Measurements from ENCODE around the gene GSTT2.

DNA sequence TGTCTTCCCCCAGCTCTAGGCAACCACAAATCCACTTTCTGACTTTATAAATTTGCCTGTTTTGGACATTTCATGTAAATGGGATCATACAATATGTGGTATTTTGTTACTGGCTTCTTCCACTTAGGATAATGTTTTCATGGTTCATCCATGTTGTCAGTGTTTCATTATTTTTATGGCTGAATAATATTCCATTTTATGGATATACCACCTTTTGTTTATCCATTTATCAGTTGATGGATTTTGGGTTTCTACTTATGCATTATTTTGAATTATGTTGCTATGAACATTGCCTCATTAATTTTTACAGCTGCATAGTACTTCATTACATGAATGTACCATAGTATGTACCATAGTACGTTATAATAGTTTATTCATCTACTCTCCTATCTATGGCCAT is 36.2 kb downstream of the GSTT2 start:
- TF ChIP-seq SUZ12 (IDR thresholded peaks at IDR 0.05) (no peak), L3MBTL2 (conservative IDR thresholded peaks at IDR 0.05) (no peak), ARNT (IDR thresholded peaks at IDR 0.05) (no peak), ELF4 (IDR thresholded peaks at IDR 0.05) (no peak), HDGF (IDR thresholded peaks at IDR 0.05; ENCODE audit: borderline replicate concordance) (no peak), FOXM1 (IDR thresholded peaks at IDR 0.05; ENCODE audit: borderline replicate concordance) (no peak), TARDBP (IDR thresholded peaks at IDR 0.05) (no peak), CTBP1 (IDR thresholded peaks at IDR 0.05; ENCODE audit: borderline replicate concordance) (no peak), NFRKB (IDR thresholded peaks at IDR 0.05) (no peak), FOXA1 (IDR thresholded peaks at IDR 0.05) (no peak), BHLHE40 (IDR thresholded peaks at IDR 0.05; ENCODE audit: borderline replicate concordance) (no peak)
- TF ChIP-seq, protein P1, sequence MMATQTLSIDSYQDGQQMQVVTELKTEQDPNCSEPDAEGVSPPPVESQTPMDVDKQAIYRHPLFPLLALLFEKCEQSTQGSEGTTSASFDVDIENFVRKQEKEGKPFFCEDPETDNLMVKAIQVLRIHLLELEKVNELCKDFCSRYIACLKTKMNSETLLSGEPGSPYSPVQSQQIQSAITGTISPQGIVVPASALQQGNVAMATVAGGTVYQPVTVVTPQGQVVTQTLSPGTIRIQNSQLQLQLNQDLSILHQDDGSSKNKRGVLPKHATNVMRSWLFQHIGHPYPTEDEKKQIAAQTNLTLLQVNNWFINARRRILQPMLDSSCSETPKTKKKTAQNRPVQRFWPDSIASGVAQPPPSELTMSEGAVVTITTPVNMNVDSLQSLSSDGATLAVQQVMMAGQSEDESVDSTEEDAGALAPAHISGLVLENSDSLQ (IDR thresholded peaks at IDR 0.05) = no peak
